GM19239 (cell line): ENCODE data around the gene KRTAP10-5.
"Not testable (repeated sequence)": the region's sequence is repeated elsewhere in the genome, so short reads cannot be mapped to it uniquely, and the experiment has no call there.

ENCODE experiments used
- DNase-seq: peaks from one replicate; pipeline ENCODE4 v3.0.0; 2011; ENCODE audit warnings: low spot score; ENCODE audit not compliant: insufficient read length
- FAIRE-seq: peaks from 2 replicates; lab custom pipeline; 2011; peaks lifted over from hg19 to GRCh38; lab: Jason Lieb, UNC

The KRTAP10-5 gene

GRCh38 chr21:44552681-44553080, 27.7 kb downstream of the KRTAP10-5 start:
- DNase-seq (no peak), FAIRE-seq (no peak)

GRCh38 chr21:44552136-44552535, 28.3 kb downstream of the KRTAP10-5 start:
- DNase-seq (no peak), FAIRE-seq (no peak)

GRCh38 chr21:44551340-44551961, 29.0 kb downstream of the KRTAP10-5 start, which contains the start of gene KRTAP10-2:
TSS of gene KRTAP10-2 (minus strand) at chr21:44551505. CDS start at chr21:44551458, 47 bp downstream.
- FAIRE-seq (no peak), DNase-seq (no peak)

- FAIRE-seq (no peak), DNase-seq (no peak)
These were observed 29.6 kb downstream of the KRTAP10-5 start for GRCh38 chr21:44550807-44551206.

GRCh38 chr21:44550285-44550684, 30.1 kb downstream of the KRTAP10-5 start:
- DNase-seq, FAIRE-seq: not testable (repeated sequence)

- FAIRE-seq (no peak), DNase-seq (no peak)
These were observed 30.7 kb downstream of the KRTAP10-5 start for GRCh38 chr21:44549525-44550211.

- no peak for FAIRE-seq
These were observed 31.5 kb downstream of the KRTAP10-5 start for GRCh38 chr21:44548922-44549321.

GRCh38 chr21:44548381-44548780, 32.0 kb downstream of the KRTAP10-5 start:
- DNase-seq (no peak), FAIRE-seq (no peak)

More at GRCh38 chr21:44548922-44549321, 31.5 kb downstream of the KRTAP10-5 start:
- no peak for DNase-seq

- FAIRE-seq = no peak
These were observed 32.6 kb downstream of the KRTAP10-5 start for GRCh38 chr21:44547656-44548331.

GRCh38 chr21:44544566-44544965, 35.8 kb downstream of the KRTAP10-5 start:
- DNase-seq (no peak), FAIRE-seq (no peak)

More at GRCh38 chr21:44547656-44548331, 32.6 kb downstream of the KRTAP10-5 start:
- DNase-seq = no peak

GRCh38 chr21:44542716-44543115, 37.7 kb downstream of the KRTAP10-5 start:
- DNase-seq (no peak), FAIRE-seq (no peak)

GRCh38 chr21:44540741-44541288, 39.6 kb downstream of the KRTAP10-5 start:
- DNase-seq (no peak), FAIRE-seq (no peak)

GRCh38 chr21:44539991-44540666, 40.3 kb downstream of the KRTAP10-5 start, which contains the start of gene KRTAP10-1:
TSS of gene KRTAP10-1 (minus strand) at chr21:44540195. CDS start at chr21:44540150, 45 bp downstream.
- FAIRE-seq = no peak

GRCh38 chr21:44539046-44539445, 41.4 kb downstream of the KRTAP10-5 start:
- DNase-seq = no peak
- no peak for FAIRE-seq

More at GRCh38 chr21:44539991-44540666, 40.3 kb downstream of the KRTAP10-5 start, which contains the start of gene KRTAP10-1:
- DNase-seq = no peak

GRCh38 chr21:44537930-44538911, 42.2 kb downstream of the KRTAP10-5 start:
- DNase-seq = no peak
- FAIRE-seq = no peak

GRCh38 chr21:44535963-44536362, 44.4 kb downstream of the KRTAP10-5 start:
- FAIRE-seq (no peak), DNase-seq (no peak)

GRCh38 chr21:44534688-44535087, 45.7 kb downstream of the KRTAP10-5 start:
- FAIRE-seq = no peak
- no peak for DNase-seq

- DNase-seq (no peak), FAIRE-seq (no peak)
These were observed 46.3 kb downstream of the KRTAP10-5 start for GRCh38 chr21:44533891-44534627.
